Measurements from ENCODE around the gene POP4. TPM values are rescaled to one million over a fixed set of nuclear protein-coding genes. Genes with fewer than 3 reads are reported as not detected.

The POP4 gene
- total and polyA plus RNA-seq, 2 experiments from 2014 or later, result 68.9 to 91.8 TPM

GRCh38 chr19:29640231-29640630 lies 34.1 kb downstream of the POP4 start:
- no peak overlapping the region for H3K27ac ChIP-seq
- H2AFZ ChIP-seq, result no peak overlapping the region
- H3K4me2 ChIP-seq, result no peak overlapping the region
- H3K9me3 ChIP-seq (ENCODE audit: low read depth), result no peaks in the 10 kb centered on the region
- no peaks in the 10 kb centered on the region for H3K36me3 ChIP-seq (replicated peaks; ENCODE audit: insufficient read depth, low read depth)
- no peaks in the 10 kb centered on the region for H3K9me2 ChIP-seq (replicated peaks; ENCODE audit: insufficient read depth)
- DNase-seq (ENCODE audit: low spot score), result no peak
- no peaks in the 10 kb centered on the region for H3K4me1 ChIP-seq (ENCODE audit: insufficient read depth)
- WGBS (ENCODE audit: low lambda C conversion rate, missing lambda C conversion rate), result 94% methylated on average over 12 of the region's 12 CpGs
- H4K20me1 ChIP-seq (ENCODE audit: insufficient read depth, poor library complexity, severe bottlenecking), result no peaks in the 10 kb centered on the region
- H3K79me2 ChIP-seq, result no peaks in the 10 kb centered on the region
- H3K4me3 ChIP-seq, result no peak overlapping the region
- TF ChIP-seq EZH2 (IDR thresholded peaks at IDR 0.05; ENCODE audit: borderline replicate concordance), result no peak
- no peak for TF ChIP-seq EZH2phosphoT487 (IDR thresholded peaks at IDR 0.05; ENCODE audit: low read depth, severe bottlenecking, unreplicated experiment)
- no peak for TF ChIP-seq CTCF (IDR thresholded peaks at IDR 0.05; ENCODE audit: poor library complexity)
- H3K27me3 ChIP-seq, result peaks cover 4% of the 10 kb centered on the region

GRCh38 chr19:29641597-29641996 lies 35.5 kb downstream of the POP4 start:
- peaks cover 6% of the 10 kb centered on the region for H3K27me3 ChIP-seq
- H3K9me3 ChIP-seq (ENCODE audit: low read depth), result no peaks in the 10 kb centered on the region
- no peaks in the 10 kb centered on the region for H3K79me2 ChIP-seq
- 85% methylated on average over 2 of the region's 2 CpGs for WGBS (ENCODE audit: low lambda C conversion rate, missing lambda C conversion rate)
- no peaks in the 10 kb centered on the region for H4K20me1 ChIP-seq (ENCODE audit: insufficient read depth, poor library complexity, severe bottlenecking)
- no peak for DNase-seq (ENCODE audit: low spot score)
- no peak overlapping the region for H3K27ac ChIP-seq
- H2AFZ ChIP-seq, result no peak overlapping the region
- TF ChIP-seq CTCF (IDR thresholded peaks at IDR 0.05; ENCODE audit: poor library complexity) (no peak), EZH2 (IDR thresholded peaks at IDR 0.05; ENCODE audit: borderline replicate concordance) (no peak), EZH2phosphoT487 (IDR thresholded peaks at IDR 0.05; ENCODE audit: low read depth, severe bottlenecking, unreplicated experiment) (no peak)
- H3K9me2 ChIP-seq (replicated peaks; ENCODE audit: insufficient read depth), result no peaks in the 10 kb centered on the region
- no peak overlapping the region for H3K4me2 ChIP-seq
- H3K36me3 ChIP-seq (replicated peaks; ENCODE audit: insufficient read depth, low read depth), result no peaks in the 10 kb centered on the region
- no peaks in the 10 kb centered on the region for H3K4me1 ChIP-seq (ENCODE audit: insufficient read depth)
- H3K4me3 ChIP-seq, result no peak overlapping the region

GRCh38 chr19:29643361-29643935 lies 37.4 kb downstream of the POP4 start:
- H3K79me2 ChIP-seq, result no peaks in the 10 kb centered on the region
- no peak overlapping the region for H3K27ac ChIP-seq
- 79% methylated on average over 7 of the region's 7 CpGs for WGBS (ENCODE audit: low lambda C conversion rate, missing lambda C conversion rate)
- peaks cover 6% of the 10 kb centered on the region for H3K27me3 ChIP-seq
- H4K20me1 ChIP-seq (ENCODE audit: insufficient read depth, poor library complexity, severe bottlenecking), result no peaks in the 10 kb centered on the region
- no peaks in the 10 kb centered on the region for H3K4me1 ChIP-seq (ENCODE audit: insufficient read depth)
- H3K4me3 ChIP-seq, result no peak overlapping the region
- no peak overlapping the region for H3K4me2 ChIP-seq
- no peaks in the 10 kb centered on the region for H3K36me3 ChIP-seq (replicated peaks; ENCODE audit: insufficient read depth, low read depth)
- H3K9me3 ChIP-seq (ENCODE audit: low read depth), result no peaks in the 10 kb centered on the region
- H2AFZ ChIP-seq, result no peak overlapping the region
- no peaks in the 10 kb centered on the region for H3K9me2 ChIP-seq (replicated peaks; ENCODE audit: insufficient read depth)
- TF ChIP-seq EZH2phosphoT487 (IDR thresholded peaks at IDR 0.05; ENCODE audit: low read depth, severe bottlenecking, unreplicated experiment) (no peak), EZH2 (IDR thresholded peaks at IDR 0.05; ENCODE audit: borderline replicate concordance) (no peak), CTCF (IDR thresholded peaks at IDR 0.05; ENCODE audit: poor library complexity) (no peak)
- no peak for DNase-seq (ENCODE audit: low spot score)

All from hepatocyte (in vitro differentiated cells).